Trophoblast cell (in vitro differentiated cells and primary cell): ENCODE measurements around the gene IFNL4.

ENCODE experiments used
- DNase-seq, 2 donors: peaks; one replicate each; pipeline ENCODE4 v3.0.0-alpha.2; 2016
- H2AFZ ChIP-seq: 2 replicates; pipeline ENCODE4 v1.6.1; 2013; ENCODE audit warnings: low read length, moderate library complexity, mild to moderate bottlenecking; ENCODE audit not compliant: insufficient read depth, poor library complexity
- H2AK5ac ChIP-seq: 2 replicates; pipeline ENCODE4 v1.6.1; 2013; ENCODE audit warnings: mild to moderate bottlenecking, low read length
- H2BK120ac ChIP-seq: 2 replicates; pipeline ENCODE4 v1.6.1; 2013; ENCODE audit warnings: low read length, mild to moderate bottlenecking, moderate library complexity; ENCODE audit not compliant: insufficient read depth, poor library complexity
- H2BK12ac ChIP-seq: 2 replicates; pipeline ENCODE4 v1.6.1; 2013; ENCODE audit warnings: mild to moderate bottlenecking, low read length, moderate library complexity
- H2BK5ac ChIP-seq: 2 replicates; pipeline ENCODE4 v1.6.1; 2013; ENCODE audit warnings: low read length, low read depth, moderate library complexity, mild to moderate bottlenecking; ENCODE audit not compliant: poor library complexity
- H3K14ac ChIP-seq: 2 replicates; pipeline ENCODE4 v1.6.1; 2013; ENCODE audit warnings: mild to moderate bottlenecking, low read length
- H3K18ac ChIP-seq: 2 replicates; pipeline ENCODE4 v1.6.1; 2013; ENCODE audit warnings: mild to moderate bottlenecking, low read length
- H3K23ac ChIP-seq: 2 replicates; pipeline ENCODE4 v1.6.1; 2013; ENCODE audit warnings: low read length
- H3K27ac ChIP-seq: 2 replicates; pipeline ENCODE4 v1.5.1; 2013; ENCODE audit warnings: low read depth, mild to moderate bottlenecking, inconsistent platforms, low read length, moderate library complexity
- H3K27me3 ChIP-seq: 2 replicates; pipeline ENCODE4 v1.6.1; 2013; ENCODE audit warnings: inconsistent platforms, mild to moderate bottlenecking, low read length, moderate library complexity; ENCODE audit not compliant: insufficient read depth
- H3K36me3 ChIP-seq, 2 experiments: 1 replicate in 1 of 2; 2 replicates in 1 of 2; pipeline ENCODE4 v1.6.1; 2013; ENCODE audit warnings: low read length in 2 of 2, mild to moderate bottlenecking in 2 of 2, moderate library complexity in 1 of 2; ENCODE audit not compliant: insufficient read depth in 2 of 2, control insufficient read depth in 1 of 2
- H3K4ac ChIP-seq: 2 replicates; pipeline ENCODE4 v1.6.1; 2013; ENCODE audit warnings: low read depth, mild to moderate bottlenecking, low read length, moderate library complexity
- H3K4me1 ChIP-seq, 2 experiments: 1 replicate in 1 of 2; 2 replicates in 1 of 2; pipeline ENCODE4 v1.6.1; 2013; ENCODE audit warnings: low read length in 2 of 2, mild to moderate bottlenecking in 2 of 2, moderate library complexity in 1 of 2; ENCODE audit not compliant: insufficient read depth in 2 of 2, control insufficient read depth in 1 of 2
- H3K4me2 ChIP-seq: 2 replicates; pipeline ENCODE4 v1.6.1; 2013; ENCODE audit warnings: inconsistent platforms, mild to moderate bottlenecking, low read length, moderate library complexity
- H3K4me3 ChIP-seq: 2 replicates; pipeline ENCODE4 v1.5.1; 2013; ENCODE audit warnings: mild to moderate bottlenecking, low read depth, low read length, inconsistent platforms
- H3K79me1 ChIP-seq: one replicate; pipeline ENCODE4 v1.6.1; 2013; ENCODE audit warnings: low read length
- H3K79me2 ChIP-seq: 2 replicates; pipeline ENCODE4 v1.6.1; 2013; ENCODE audit warnings: low read length, mild to moderate bottlenecking; ENCODE audit not compliant: control insufficient read depth, insufficient read depth, poor library complexity
- H3K9ac ChIP-seq: 2 replicates; pipeline ENCODE4 v1.6.1; 2013; ENCODE audit warnings: mild to moderate bottlenecking, low read length
- H3K9me3 ChIP-seq: 2 replicates; pipeline ENCODE4 v1.6.1; 2013; ENCODE audit warnings: low read depth, mild to moderate bottlenecking, control low read depth, inconsistent platforms, low read length; ENCODE audit not compliant: insufficient read depth
- H4K12ac ChIP-seq: 2 replicates; pipeline ENCODE4 v1.6.1; 2013; ENCODE audit warnings: low read depth, mild to moderate bottlenecking, low read length, moderate library complexity
- H4K8ac ChIP-seq: 2 replicates; pipeline ENCODE4 v1.6.1; 2013; ENCODE audit warnings: low read depth, mild to moderate bottlenecking, low read length, moderate library complexity
- H4K91ac ChIP-seq: one replicate; pipeline ENCODE4 v1.6.1; 2013; ENCODE audit warnings: low read depth, mild to moderate bottlenecking, low read length, moderate library complexity
- WGBS: extraction: QIAGEN DNeasy Blood & Tissue Kit; methylation state at CpG from one replicate; pipeline ENCODE4 v1.1.7; 2013; ENCODE audit warnings: missing lambda C conversion rate; ENCODE audit not compliant: insufficient read length, insufficient coverage; ENCODE audit errors: extremely low coverage; 5-methylcytosine and 5-hydroxymethylcytosine counted together

IFNL4 gene

DNA sequence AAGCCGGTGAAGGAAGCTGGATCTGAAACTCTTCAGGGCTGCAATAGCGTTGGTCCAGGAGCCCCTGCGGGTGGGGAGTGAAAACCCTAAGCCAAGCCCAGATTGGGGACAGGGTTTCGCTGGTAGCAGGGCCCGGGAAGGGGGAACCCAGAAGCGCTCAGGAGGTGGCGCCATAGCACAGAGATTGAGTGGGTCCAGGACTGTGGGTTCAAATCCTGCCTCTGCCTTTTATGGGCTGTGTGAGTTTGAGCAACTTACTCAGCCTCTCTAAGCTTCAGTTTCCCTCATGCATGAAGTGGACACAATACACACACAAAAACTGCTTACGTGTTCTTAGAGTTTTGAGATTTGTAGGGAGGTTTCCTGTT is 36.3 kb downstream of the IFNL4 start:
- no peak overlapping the region for H3K23ac ChIP-seq
- H3K18ac ChIP-seq = no peak overlapping the region
- no peak overlapping the region for H4K12ac ChIP-seq
- no peaks in the 10 kb centered on the region for H3K4me1 ChIP-seq
- H3K4me3 ChIP-seq = no peak overlapping the region
- H2BK120ac ChIP-seq = no peak overlapping the region
- peaks cover 5% of the 10 kb centered on the region for H3K9me3 ChIP-seq
- no peaks in the 10 kb centered on the region for H3K79me1 ChIP-seq
- H3K27ac ChIP-seq = no peak overlapping the region
- no peak overlapping the region for H2AFZ ChIP-seq
- no peaks in the 10 kb centered on the region for H3K36me3 ChIP-seq
- H3K9ac ChIP-seq = no peak overlapping the region
- H2AK5ac ChIP-seq = no peak overlapping the region
- no CpG with 5 or more reads among the region's 8 CpGs for WGBS
- peak; percentile 11 to 36 for DNase-seq
- H2BK5ac ChIP-seq = no peak overlapping the region
- no peak overlapping the region for H4K8ac ChIP-seq
- no peak overlapping the region for H3K14ac ChIP-seq
- H3K4me2 ChIP-seq = no peak overlapping the region
- H3K79me2 ChIP-seq = no peaks in the 10 kb centered on the region
- H4K91ac ChIP-seq = no peak overlapping the region
- H2BK12ac ChIP-seq = no peak overlapping the region
- H3K4ac ChIP-seq = no peak overlapping the region
- H3K27me3 ChIP-seq = no peaks in the 10 kb centered on the region

DNA sequence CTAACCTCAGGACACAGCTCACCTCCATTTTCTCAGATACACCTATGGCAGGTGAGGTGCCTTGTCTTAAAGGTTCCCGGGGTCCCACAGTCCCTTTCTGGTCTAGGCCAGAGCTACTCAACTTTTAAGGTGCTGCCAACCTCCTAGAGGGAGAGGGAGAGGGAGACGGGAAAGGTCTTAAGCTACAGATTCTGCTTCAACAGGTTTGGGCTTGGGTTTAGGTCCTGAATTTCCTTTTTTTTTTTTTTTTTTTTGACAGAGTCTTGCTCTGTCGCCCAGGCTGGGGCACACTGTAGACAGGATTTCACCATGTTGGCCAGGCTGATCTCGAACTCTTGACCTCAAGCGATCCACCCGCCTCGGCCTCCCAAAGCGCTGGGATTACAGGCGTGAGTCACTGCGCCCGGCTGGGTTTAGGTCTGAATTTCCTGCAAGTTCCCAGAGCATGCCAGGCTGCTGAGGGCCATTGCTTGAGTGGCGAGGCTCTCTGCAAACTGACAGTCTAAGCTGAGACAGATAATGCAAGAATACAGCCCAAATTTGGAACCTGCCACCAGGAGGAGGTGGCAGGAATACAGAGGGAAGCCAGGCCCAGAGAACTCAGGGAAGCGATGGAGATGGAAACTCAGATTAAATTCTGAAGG is 36.8 kb downstream of the IFNL4 start:
- H3K9me3 ChIP-seq = peaks cover 3% of the 10 kb centered on the region
- H3K18ac ChIP-seq = no peak overlapping the region
- WGBS = no CpG with 5 or more reads among the region's 13 CpGs
- no peaks in the 10 kb centered on the region for H3K4me1 ChIP-seq
- H3K27ac ChIP-seq = no peak overlapping the region
- H3K23ac ChIP-seq = no peak overlapping the region
- H2BK5ac ChIP-seq = no peak overlapping the region
- H3K14ac ChIP-seq = no peak overlapping the region
- no peaks in the 10 kb centered on the region for H3K79me2 ChIP-seq
- H3K9ac ChIP-seq = no peak overlapping the region
- no peak overlapping the region for H3K4ac ChIP-seq
- H2BK120ac ChIP-seq = no peak overlapping the region
- no peak overlapping the region for H3K4me2 ChIP-seq
- H3K4me3 ChIP-seq = no peak overlapping the region
- H4K12ac ChIP-seq = no peak overlapping the region
- H4K91ac ChIP-seq = no peak overlapping the region
- no peak overlapping the region for H2AFZ ChIP-seq
- no peaks in the 10 kb centered on the region for H3K36me3 ChIP-seq
- no peak for DNase-seq
- no peaks in the 10 kb centered on the region for H3K79me1 ChIP-seq
- no peak overlapping the region for H2AK5ac ChIP-seq
- H3K27me3 ChIP-seq = no peaks in the 10 kb centered on the region
- H2BK12ac ChIP-seq = no peak overlapping the region
- no peak overlapping the region for H4K8ac ChIP-seq

- Histone ChIP-seq H3K27me3 (no peaks in the 10 kb centered on the region), H2BK120ac (no peak overlapping the region), H2BK12ac (no peak overlapping the region), H3K36me3 (no peaks in the 10 kb centered on the region), H3K23ac (no peak overlapping the region), H3K9me3 (peaks cover 3% of the 10 kb centered on the region), H2AFZ (no peak overlapping the region), H4K12ac (no peak overlapping the region), H3K14ac (no peak overlapping the region), H3K4me1 (no peaks in the 10 kb centered on the region), H3K79me1 (no peaks in the 10 kb centered on the region), H4K91ac (no peak overlapping the region), H3K18ac (no peak overlapping the region), H3K4me2 (no peak overlapping the region), H3K79me2 (no peaks in the 10 kb centered on the region), H3K4me3 (no peak overlapping the region), H2AK5ac (no peak overlapping the region), H3K9ac (no peak overlapping the region), H3K27ac (no peak overlapping the region), H4K8ac (no peak overlapping the region), H2BK5ac (no peak overlapping the region), H3K4ac (no peak overlapping the region)
- DNase-seq = no peak
- no CpG with 5 or more reads among the region's 7 CpGs for WGBS
Observed at GRCh38 chr19:39209196-39209595, 39.5 kb downstream of the IFNL4 start.

DNA sequence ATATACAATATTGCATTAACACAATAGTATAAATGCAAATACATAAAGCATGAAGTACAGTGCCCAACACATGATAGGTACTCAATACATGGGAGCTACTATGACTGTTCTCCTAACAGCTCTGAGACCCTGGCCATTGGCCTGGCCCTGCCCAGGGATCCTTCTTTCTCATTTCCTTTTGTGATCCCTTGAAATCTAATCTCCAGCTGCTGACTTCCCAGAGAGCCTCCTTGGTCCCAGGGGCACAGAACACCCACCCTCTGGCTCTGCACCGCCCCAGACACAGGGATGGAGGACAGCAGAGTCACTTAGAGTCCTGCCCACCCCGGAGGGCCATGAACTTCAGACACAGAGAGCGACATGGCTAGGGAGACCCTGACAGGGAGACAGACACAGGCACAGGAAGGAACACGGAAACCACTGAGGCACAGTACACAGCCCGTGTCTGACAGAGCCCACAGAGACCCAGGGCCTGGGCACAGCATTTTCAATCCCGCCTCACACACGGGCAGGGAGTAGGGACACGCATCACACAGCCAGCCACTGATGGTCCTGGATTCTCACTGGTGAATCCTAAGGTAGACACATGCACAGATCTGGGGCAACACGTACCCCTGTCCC is 40.4 kb downstream of the IFNL4 start:
- Histone ChIP-seq H2AFZ (no peak overlapping the region), H3K4me2 (no peak overlapping the region), H3K79me2 (no peaks in the 10 kb centered on the region), H3K4me1 (no peaks in the 10 kb centered on the region), H2BK12ac (no peak overlapping the region), H3K27ac (no peak overlapping the region), H4K91ac (no peak overlapping the region), H4K8ac (no peak overlapping the region), H3K9ac (peak overlapping the region; percentile 67), H3K23ac (peak overlapping the region; percentile 82), H2AK5ac (no peak overlapping the region), H3K9me3 (peaks cover 6% of the 10 kb centered on the region), H3K4ac (no peak overlapping the region), H4K12ac (no peak overlapping the region), H3K27me3 (no peaks in the 10 kb centered on the region), H3K36me3 (no peaks in the 10 kb centered on the region), H3K4me3 (no peak overlapping the region), H3K79me1 (no peaks in the 10 kb centered on the region), H3K14ac (no peak overlapping the region), H3K18ac (no peak overlapping the region), H2BK120ac (no peak overlapping the region), H2BK5ac (no peak overlapping the region)
- no peak for DNase-seq
- WGBS = no CpG with 5 or more reads among the region's 9 CpGs
